Neural cell (in vitro differentiated cells): ENCODE measurements around the gene ANKRD22. TPM values are rescaled to one million over a fixed set of nuclear protein-coding genes. Genes with fewer than 3 reads are reported as not detected.

Source experiments
- H2AFZ ChIP-seq: fragments of 200-600, 300-800 bp; sonication (generic), shearing (Covaris generic); 2 replicates; pipeline ENCODE4 v1.6.0; 2014; ENCODE audit warnings: low read depth, mild to moderate bottlenecking, antibody characterized with exemption, low read length, moderate library complexity
- H3F3A ChIP-seq: fragments of 200-600 bp; shearing (Covaris generic); 2 replicates; pipeline ENCODE4 v1.6.1; 2016; ENCODE audit warnings: mild to moderate bottlenecking, moderate library complexity, mixed read lengths, antibody characterized with exemption, low read length; ENCODE audit not compliant: insufficient read depth, poor library complexity, severe bottlenecking
- H3K27ac ChIP-seq: fragments of 200-600, 300-800 bp; sonication (generic), shearing (Covaris generic); 2 replicates; pipeline ENCODE4 v1.5.1; 2014; ENCODE audit warnings: mild to moderate bottlenecking, low read length, moderate library complexity
- H3K27me3 ChIP-seq: fragments of 300-800, 200-600 bp; sonication (generic), shearing (Covaris generic); 2 replicates; pipeline ENCODE4 v1.6.0; 2014; ENCODE audit warnings: mild to moderate bottlenecking, low read depth, low read length, moderate library complexity; ENCODE audit not compliant: insufficient read depth
- H3K36me3 ChIP-seq: fragments of 300-800, 200-600 bp; sonication (generic), shearing (Covaris generic); 2 replicates; pipeline ENCODE4 v1.5.1; 2014; ENCODE audit warnings: mild to moderate bottlenecking, antibody characterized with exemption, low read length, moderate library complexity; ENCODE audit not compliant: insufficient read depth
- H3K4me2 ChIP-seq: fragments of 300-800, 200-600 bp; sonication (generic), shearing (Covaris generic); 2 replicates; pipeline ENCODE4 v1.6.0; 2014; ENCODE audit warnings: mild to moderate bottlenecking, low read length
- H3K4me3 ChIP-seq: fragments of 300-800, 200-600 bp; sonication (generic), shearing (Covaris generic); 2 replicates; pipeline ENCODE4 v1.5.1; 2014; ENCODE audit warnings: mild to moderate bottlenecking, low read length, moderate library complexity
- H3K79me2 ChIP-seq: fragments of 200-600 bp; shearing (Covaris generic); replicated peaks from 2 replicates; pipeline ENCODE4 v1.6.0; 2014; ENCODE audit warnings: mild to moderate bottlenecking, low read length, moderate library complexity; ENCODE audit not compliant: insufficient read depth
- H3K9ac ChIP-seq: fragments of 300-800, 200-600 bp; sonication (generic), shearing (Covaris generic); 2 replicates; pipeline ENCODE4 v1.6.1; 2016; ENCODE audit warnings: mild to moderate bottlenecking, low read length, mixed read lengths
- H3K9me2 ChIP-seq: fragments of 200-600 bp; shearing (Covaris generic); 2 replicates; pipeline ENCODE4 v1.6.1; 2016; ENCODE audit warnings: mild to moderate bottlenecking, low read length, mixed read lengths; ENCODE audit not compliant: insufficient read depth
- H3K9me3 ChIP-seq: fragments of 200-600, 300-800 bp; sonication (generic), shearing (Covaris generic); 2 replicates; pipeline ENCODE4 v1.6.1; 2016; ENCODE audit warnings: mild to moderate bottlenecking, mixed run types, low read length, moderate library complexity, mixed read lengths
- H4K20me1 ChIP-seq: fragments of 200-600 bp; shearing (Covaris generic); 2 replicates; pipeline ENCODE4 v1.6.1; 2016; ENCODE audit warnings: mild to moderate bottlenecking, mixed run types; ENCODE audit not compliant: insufficient read depth
- EP300 ChIP-seq: fragments of 450-650 bp; conservative IDR thresholded peaks from 2 replicates; pipeline ENCODE4 v1.6.1; 2014; ENCODE audit warnings: antibody characterized with exemption, mild to moderate bottlenecking, moderate library complexity; ENCODE audit not compliant: poor library complexity, severe bottlenecking
- EZH2 ChIP-seq: fragments of 200-600, 300-800 bp; shearing (Covaris generic), sonication (generic); IDR thresholded peaks from 2 replicates; pipeline ENCODE4 v1.6.1; 2014; ENCODE audit warnings: antibody characterized with exemption, low read length, borderline replicate concordance, mild to moderate bottlenecking; ENCODE audit not compliant: insufficient read depth, poor library complexity, severe bottlenecking
- MXI1 ChIP-seq: fragments of 450-650 bp; conservative IDR thresholded peaks from 2 replicates; pipeline ENCODE4 v1.6.1; 2014; ENCODE audit warnings: antibody characterized with exemption, mild to moderate bottlenecking; ENCODE audit not compliant: poor library complexity, severe bottlenecking
- POLR2AphosphoS5 ChIP-seq: IDR thresholded peaks from 2 replicates; pipeline ENCODE4 v1.6.1; 2012
- RAD21 ChIP-seq: fragments of 450-650 bp; conservative IDR thresholded peaks from 2 replicates; pipeline ENCODE4 v1.6.1; 2014; ENCODE audit warnings: antibody characterized with exemption, mild to moderate bottlenecking, moderate library complexity
- SMC3 ChIP-seq: fragments of 450-650 bp; conservative IDR thresholded peaks from 2 replicates; pipeline ENCODE4 v1.6.1; 2014; ENCODE audit warnings: antibody characterized with exemption, mild to moderate bottlenecking, moderate library complexity; ENCODE audit not compliant: poor library complexity
- TAF1 ChIP-seq: IDR thresholded peaks from 2 replicates; pipeline ENCODE4 v1.6.1; 2012; ENCODE audit warnings: low read depth
- polyA plus RNA-seq: library from polyadenylated mRNA; depleted of rRNA; stranded (reverse); fragments of >200 nt; gene quantifications from 2 replicates; pipeline ENCODE4 v1.2.3, GENCODE V29; 2014
- TF ChIP-seq, protein P1 (sequence below): fragments of 450-650 bp; IDR thresholded peaks from 2 replicates; pipeline ENCODE4 v1.5.1; 2014; ENCODE audit warnings: antibody characterized with exemption, mild to moderate bottlenecking, moderate library complexity; ENCODE audit not compliant: poor library complexity, severe bottlenecking
- TF ChIP-seq, protein P2 (sequence below): IDR thresholded peaks from 2 replicates; pipeline ENCODE4 v1.6.1; 2012; ENCODE audit warnings: borderline replicate concordance

The ANKRD22 gene
- polyA plus RNA-seq, 1 donor from 2014 or later: 0.57 TPM

DNA sequence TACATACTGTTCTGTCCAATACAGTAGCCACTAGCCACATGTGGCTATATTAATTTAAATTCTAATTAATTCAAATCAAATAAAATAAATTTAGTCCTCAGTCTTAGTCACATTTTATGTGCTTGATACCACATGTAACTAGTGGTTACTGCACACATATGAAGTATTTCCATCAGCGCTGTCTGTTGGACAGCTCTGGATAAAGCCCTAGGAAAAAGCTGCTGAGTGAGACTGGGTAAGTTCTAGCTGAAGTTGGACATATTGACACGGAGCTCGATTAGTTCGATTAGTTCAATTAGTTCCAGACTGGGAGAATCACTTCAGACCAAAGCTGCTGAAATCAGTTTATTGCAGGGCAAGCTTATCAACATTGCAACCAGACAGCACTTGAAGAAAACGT lies 64.2 kb downstream of the ANKRD22 start:
- no peak overlapping the region for H3K27ac ChIP-seq
- no peak for TF ChIP-seq SMC3
- no peak overlapping the region for H3K4me3 ChIP-seq
- H3K9ac ChIP-seq: no peak overlapping the region
- H4K20me1 ChIP-seq: no peaks in the 10 kb centered on the region
- H3K9me3 ChIP-seq: no peaks in the 10 kb centered on the region
- no peak overlapping the region for H2AFZ ChIP-seq
- H3F3A ChIP-seq: no peaks in the 10 kb centered on the region
- H3K27me3 ChIP-seq: no peaks in the 10 kb centered on the region
- no peak overlapping the region for H3K4me2 ChIP-seq
- H3K36me3 ChIP-seq: no peaks in the 10 kb centered on the region
- H3K79me2 ChIP-seq: no peaks in the 10 kb centered on the region
- no peaks in the 10 kb centered on the region for H3K9me2 ChIP-seq

DNA sequence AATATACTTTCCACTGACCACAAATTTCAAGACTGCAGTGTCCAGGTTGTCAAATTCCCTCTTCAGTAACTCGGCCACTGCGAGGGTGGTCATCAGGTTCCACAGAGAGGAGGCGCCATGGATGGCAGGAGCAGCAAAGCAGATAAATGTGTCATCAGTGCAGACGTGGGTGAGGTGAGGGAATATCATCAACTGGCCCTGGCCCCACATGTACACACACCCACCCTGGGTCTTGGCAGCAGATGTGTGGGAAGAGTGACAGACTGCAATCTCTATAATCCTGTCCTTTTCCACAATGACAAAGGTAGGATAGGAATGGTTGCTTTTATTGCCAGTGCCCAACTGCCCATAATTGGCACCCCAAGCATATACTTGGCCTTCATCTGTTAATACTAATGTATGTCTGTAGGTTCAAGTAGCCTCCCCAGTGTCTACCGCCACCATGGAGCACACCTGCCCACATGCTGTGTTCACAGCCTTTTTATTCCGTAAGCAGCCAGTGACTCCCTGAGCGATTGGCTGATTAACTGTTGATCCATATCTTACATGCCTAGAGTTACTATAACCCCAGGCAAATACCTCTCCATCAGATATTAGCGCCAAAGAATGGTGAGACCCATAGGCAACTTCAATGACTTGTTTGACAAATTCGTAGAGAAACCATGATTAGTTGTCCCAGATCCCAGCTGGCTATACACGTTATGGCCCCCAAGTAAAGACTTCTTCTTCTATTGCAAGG lies 65.4 kb downstream of the ANKRD22 start:
- Histone ChIP-seq H2AFZ (no peak overlapping the region), H3F3A (no peaks in the 10 kb centered on the region), H3K4me2 (no peak overlapping the region), H3K9me2 (no peaks in the 10 kb centered on the region), H3K79me2 (no peaks in the 10 kb centered on the region), H3K27me3 (no peaks in the 10 kb centered on the region), H3K27ac (no peak overlapping the region), H4K20me1 (no peaks in the 10 kb centered on the region), H3K4me3 (no peak overlapping the region), H3K9ac (no peak overlapping the region), H3K9me3 (no peaks in the 10 kb centered on the region), H3K36me3 (no peaks in the 10 kb centered on the region)
- TF ChIP-seq, protein P1, sequence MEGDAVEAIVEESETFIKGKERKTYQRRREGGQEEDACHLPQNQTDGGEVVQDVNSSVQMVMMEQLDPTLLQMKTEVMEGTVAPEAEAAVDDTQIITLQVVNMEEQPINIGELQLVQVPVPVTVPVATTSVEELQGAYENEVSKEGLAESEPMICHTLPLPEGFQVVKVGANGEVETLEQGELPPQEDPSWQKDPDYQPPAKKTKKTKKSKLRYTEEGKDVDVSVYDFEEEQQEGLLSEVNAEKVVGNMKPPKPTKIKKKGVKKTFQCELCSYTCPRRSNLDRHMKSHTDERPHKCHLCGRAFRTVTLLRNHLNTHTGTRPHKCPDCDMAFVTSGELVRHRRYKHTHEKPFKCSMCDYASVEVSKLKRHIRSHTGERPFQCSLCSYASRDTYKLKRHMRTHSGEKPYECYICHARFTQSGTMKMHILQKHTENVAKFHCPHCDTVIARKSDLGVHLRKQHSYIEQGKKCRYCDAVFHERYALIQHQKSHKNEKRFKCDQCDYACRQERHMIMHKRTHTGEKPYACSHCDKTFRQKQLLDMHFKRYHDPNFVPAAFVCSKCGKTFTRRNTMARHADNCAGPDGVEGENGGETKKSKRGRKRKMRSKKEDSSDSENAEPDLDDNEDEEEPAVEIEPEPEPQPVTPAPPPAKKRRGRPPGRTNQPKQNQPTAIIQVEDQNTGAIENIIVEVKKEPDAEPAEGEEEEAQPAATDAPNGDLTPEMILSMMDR: no peak
- TF ChIP-seq, protein P2, sequence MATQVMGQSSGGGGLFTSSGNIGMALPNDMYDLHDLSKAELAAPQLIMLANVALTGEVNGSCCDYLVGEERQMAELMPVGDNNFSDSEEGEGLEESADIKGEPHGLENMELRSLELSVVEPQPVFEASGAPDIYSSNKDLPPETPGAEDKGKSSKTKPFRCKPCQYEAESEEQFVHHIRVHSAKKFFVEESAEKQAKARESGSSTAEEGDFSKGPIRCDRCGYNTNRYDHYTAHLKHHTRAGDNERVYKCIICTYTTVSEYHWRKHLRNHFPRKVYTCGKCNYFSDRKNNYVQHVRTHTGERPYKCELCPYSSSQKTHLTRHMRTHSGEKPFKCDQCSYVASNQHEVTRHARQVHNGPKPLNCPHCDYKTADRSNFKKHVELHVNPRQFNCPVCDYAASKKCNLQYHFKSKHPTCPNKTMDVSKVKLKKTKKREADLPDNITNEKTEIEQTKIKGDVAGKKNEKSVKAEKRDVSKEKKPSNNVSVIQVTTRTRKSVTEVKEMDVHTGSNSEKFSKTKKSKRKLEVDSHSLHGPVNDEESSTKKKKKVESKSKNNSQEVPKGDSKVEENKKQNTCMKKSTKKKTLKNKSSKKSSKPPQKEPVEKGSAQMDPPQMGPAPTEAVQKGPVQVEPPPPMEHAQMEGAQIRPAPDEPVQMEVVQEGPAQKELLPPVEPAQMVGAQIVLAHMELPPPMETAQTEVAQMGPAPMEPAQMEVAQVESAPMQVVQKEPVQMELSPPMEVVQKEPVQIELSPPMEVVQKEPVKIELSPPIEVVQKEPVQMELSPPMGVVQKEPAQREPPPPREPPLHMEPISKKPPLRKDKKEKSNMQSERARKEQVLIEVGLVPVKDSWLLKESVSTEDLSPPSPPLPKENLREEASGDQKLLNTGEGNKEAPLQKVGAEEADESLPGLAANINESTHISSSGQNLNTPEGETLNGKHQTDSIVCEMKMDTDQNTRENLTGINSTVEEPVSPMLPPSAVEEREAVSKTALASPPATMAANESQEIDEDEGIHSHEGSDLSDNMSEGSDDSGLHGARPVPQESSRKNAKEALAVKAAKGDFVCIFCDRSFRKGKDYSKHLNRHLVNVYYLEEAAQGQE: no peak

DNA sequence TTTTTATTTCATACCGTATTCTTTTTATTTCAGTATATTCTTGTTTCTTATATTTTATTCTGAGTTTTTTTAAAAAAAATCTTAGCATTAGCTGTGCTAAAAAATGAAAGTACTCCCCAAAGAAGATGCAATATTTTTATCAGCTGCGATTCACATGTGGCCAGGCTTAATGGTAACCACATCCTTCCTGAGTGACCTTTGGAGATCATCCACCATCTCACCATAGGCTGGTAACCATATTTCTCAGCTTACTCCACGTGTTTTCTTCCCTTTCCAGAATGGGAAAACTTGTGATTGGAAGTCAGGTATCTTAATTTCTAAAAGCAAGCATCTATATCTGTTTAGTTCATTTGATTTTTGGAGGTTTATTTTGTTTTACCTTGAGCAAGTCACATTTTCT lies 67.9 kb downstream of the ANKRD22 start:
- no peak overlapping the region for H3K9ac ChIP-seq
- H3F3A ChIP-seq: no peaks in the 10 kb centered on the region
- no peak overlapping the region for H3K27ac ChIP-seq
- H3K9me2 ChIP-seq: no peaks in the 10 kb centered on the region
- no peaks in the 10 kb centered on the region for H3K27me3 ChIP-seq
- no peak overlapping the region for H3K4me2 ChIP-seq
- no peaks in the 10 kb centered on the region for H3K79me2 ChIP-seq
- H3K36me3 ChIP-seq: no peaks in the 10 kb centered on the region
- no peaks in the 10 kb centered on the region for H3K9me3 ChIP-seq
- no peak overlapping the region for H2AFZ ChIP-seq
- TF ChIP-seq EZH2 (no peak), EP300 (no peak), TAF1 (no peak), SMC3 (no peak), RAD21 (no peak), POLR2AphosphoS5 (no peak), MXI1 (no peak)
- TF ChIP-seq, protein P2: no peak
- TF ChIP-seq, protein P1: no peak
- no peaks in the 10 kb centered on the region for H4K20me1 ChIP-seq
- H3K4me3 ChIP-seq: no peak overlapping the region
